DND-41 (cell line): ENCODE data around the gene THOC7.
A peak's percentile ranks its signal among the peaks of the same experiment; 100 is the strongest.

Source experiments
- ATAC-seq: fragments of 200-7000 bp; cut with Tn5 transposase; 3 replicates; pipeline ENCODE4 v1.9.1; 2021; ENCODE audit warnings: low read depth; ENCODE audit not compliant: insufficient read depth
- DNase-seq: peaks from one replicate; pipeline ENCODE4 v3.0.0-alpha.2; 2020
- H2AFZ ChIP-seq: 2 replicates; pipeline ENCODE4 v1.6.0; 2012; ENCODE audit warnings: low read depth, low read length
- H3K27ac ChIP-seq: 2 replicates; pipeline ENCODE4 v1.5.1; 2012; ENCODE audit warnings: low read length, inconsistent platforms
- H3K27me3 ChIP-seq: fragments of 200-600 bp; sonication (generic); 2 replicates; pipeline ENCODE4 v1.6.0; 2012; ENCODE audit warnings: low read length, mild to moderate bottlenecking, inconsistent platforms; ENCODE audit not compliant: insufficient read depth, poor library complexity
- H3K36me3 ChIP-seq: 2 replicates; pipeline ENCODE4 v1.5.1; 2012; ENCODE audit warnings: low read length, inconsistent platforms; ENCODE audit not compliant: insufficient read depth
- H3K4me1 ChIP-seq: 2 replicates; pipeline ENCODE4 v1.5.1; 2012; ENCODE audit warnings: mild to moderate bottlenecking, low read length; ENCODE audit not compliant: insufficient read depth
- H3K4me2 ChIP-seq: 2 replicates; pipeline ENCODE4 v1.6.0; 2012; ENCODE audit warnings: mild to moderate bottlenecking, moderate library complexity, low read length, inconsistent platforms; ENCODE audit not compliant: insufficient read depth
- H3K4me3 ChIP-seq, 2 experiments: fragments of 200-600 bp in 1 of 2; shearing (Covaris generic) in 1 of 2; 2 replicates each; pipeline ENCODE4 v1.5.1; 2012 to 2016; ENCODE audit warnings: inconsistent platforms in 2 of 2, low read length in 2 of 2, mild to moderate bottlenecking in 2 of 2, low read depth in 1 of 2, moderate library complexity in 1 of 2
- H3K79me2 ChIP-seq: 2 replicates; pipeline ENCODE4 v1.6.0; 2012; ENCODE audit warnings: low read length, inconsistent platforms; ENCODE audit not compliant: insufficient read depth
- H3K9ac ChIP-seq: 2 replicates; pipeline ENCODE4 v1.6.0; 2012; ENCODE audit warnings: low read depth, mild to moderate bottlenecking, inconsistent platforms, low read length, moderate library complexity
- H3K9me3 ChIP-seq: 2 replicates; pipeline ENCODE4 v1.5.1; 2012; ENCODE audit warnings: low read length, moderate library complexity, mild to moderate bottlenecking, inconsistent platforms; ENCODE audit not compliant: insufficient read depth, severe bottlenecking
- H4K20me1 ChIP-seq: 2 replicates; pipeline ENCODE4 v1.6.0; 2012; ENCODE audit warnings: low read length; ENCODE audit not compliant: insufficient read depth
- CTCF ChIP-seq: IDR thresholded peaks from 2 replicates; pipeline ENCODE4 v1.5.1; 2012; ENCODE audit warnings: borderline replicate concordance, low read length, moderate library complexity, mild to moderate bottlenecking; ENCODE audit not compliant: poor library complexity, severe bottlenecking; ENCODE audit errors: extremely low read depth
- EZH2 ChIP-seq: IDR thresholded peaks from 3 replicates; pipeline ENCODE4 v1.6.1; 2012; ENCODE audit warnings: borderline replicate concordance, low read depth, mild to moderate bottlenecking, moderate library complexity, low read length, inconsistent platforms; ENCODE audit not compliant: severe bottlenecking

Gene THOC7

GRCh38 chr3:63818282-63819150, 45.1 kb downstream of the THOC7 start:
- DNase-seq (peak; percentile 59), ATAC-seq (peak; percentile 84)
- H3K9me3 ChIP-seq: no peaks in the 10 kb centered on the region
- H3K9ac ChIP-seq: no peak overlapping the region
- no peak overlapping the region for H3K27ac ChIP-seq
- TF ChIP-seq CTCF (peak; percentile 90), EZH2 (no peak)
- no peaks in the 10 kb centered on the region for H3K27me3 ChIP-seq
- H4K20me1 ChIP-seq: no peaks in the 10 kb centered on the region
- no peak overlapping the region for H3K4me3 ChIP-seq
- no peaks in the 10 kb centered on the region for H3K79me2 ChIP-seq
- no peaks in the 10 kb centered on the region for H3K4me1 ChIP-seq
- H3K4me2 ChIP-seq: no peak overlapping the region
- no peak overlapping the region for H2AFZ ChIP-seq
- no peaks in the 10 kb centered on the region for H3K36me3 ChIP-seq

- H2AFZ ChIP-seq: no peak overlapping the region
- H3K4me1 ChIP-seq: no peaks in the 10 kb centered on the region
- no peaks in the 10 kb centered on the region for H3K27me3 ChIP-seq
- H3K36me3 ChIP-seq: no peaks in the 10 kb centered on the region
- DNase-seq (no peak), ATAC-seq (no peak)
- no peak overlapping the region for H3K4me2 ChIP-seq
- TF ChIP-seq EZH2: no peak
- no peak for TF ChIP-seq CTCF
- H3K4me3 ChIP-seq: no peak overlapping the region
- no peaks in the 10 kb centered on the region for H3K9me3 ChIP-seq
- H3K9ac ChIP-seq: no peak overlapping the region
- no peak overlapping the region for H3K27ac ChIP-seq
- no peaks in the 10 kb centered on the region for H4K20me1 ChIP-seq
- no peaks in the 10 kb centered on the region for H3K79me2 ChIP-seq
Measured at GRCh38 chr3:63817225-63817624, 46.4 kb downstream of the THOC7 start.

GRCh38 chr3:63814237-63814636, 49.4 kb downstream of the THOC7 start:
- DNase-seq (no peak), ATAC-seq (no peak)

More at GRCh38 chr3:63814237-63814636, 49.4 kb downstream of the THOC7 start:
- Histone ChIP-seq H2AFZ (no peak overlapping the region), H4K20me1 (no peaks in the 10 kb centered on the region), H3K27ac (no peak overlapping the region), H3K4me3 (no peak overlapping the region), H3K9ac (no peak overlapping the region), H3K79me2 (no peaks in the 10 kb centered on the region), H3K27me3 (no peaks in the 10 kb centered on the region), H3K4me1 (no peaks in the 10 kb centered on the region), H3K36me3 (no peaks in the 10 kb centered on the region), H3K9me3 (no peaks in the 10 kb centered on the region), H3K4me2 (no peak overlapping the region)
- TF ChIP-seq CTCF (no peak), EZH2 (no peak)
